ENCODE data around the gene TMCO1.

DNA sequence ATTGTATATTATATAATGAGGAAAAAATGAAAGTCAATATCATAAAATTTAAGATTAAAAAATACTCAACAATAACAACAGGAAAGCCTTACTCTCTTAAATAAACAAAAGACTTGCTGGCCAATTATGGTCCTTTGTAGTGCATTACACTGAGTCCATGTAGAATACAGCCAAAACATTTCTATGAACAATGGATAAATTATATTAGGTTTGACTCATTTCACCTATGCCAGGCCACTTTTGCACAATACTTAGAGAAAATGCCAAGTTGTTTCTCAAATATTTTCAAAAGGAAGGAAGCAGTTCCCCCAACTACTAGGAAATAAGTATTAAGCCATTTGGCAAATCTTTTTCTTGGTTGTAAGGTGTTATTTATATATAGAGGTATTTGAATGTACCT lies 38.9 kb upstream of the TMCO1 start:
- TF ChIP-seq CTCF (IDR thresholded peaks at IDR 0.05) (no peak), POLR2A (IDR thresholded peaks at IDR 0.05) (no peak), EP300 (IDR thresholded peaks at IDR 0.05) (no peak), POLR2AphosphoS5 (IDR thresholded peaks at IDR 0.05) (no peak)
